IPS DF 4.7 (cell line): ENCODE data around the gene ANKS1B.
"Not testable (repeated sequence)": the region's sequence is repeated elsewhere in the genome, so short reads cannot be mapped to it uniquely, and the experiment has no call there.

Source experiments
- DNase-seq: peaks from one replicate; pipeline ENCODE4 v3.0.0-alpha.2; 2013; ENCODE audit warnings: low spot score; ENCODE audit errors: extremely low read depth

The ANKS1B gene

DNA sequence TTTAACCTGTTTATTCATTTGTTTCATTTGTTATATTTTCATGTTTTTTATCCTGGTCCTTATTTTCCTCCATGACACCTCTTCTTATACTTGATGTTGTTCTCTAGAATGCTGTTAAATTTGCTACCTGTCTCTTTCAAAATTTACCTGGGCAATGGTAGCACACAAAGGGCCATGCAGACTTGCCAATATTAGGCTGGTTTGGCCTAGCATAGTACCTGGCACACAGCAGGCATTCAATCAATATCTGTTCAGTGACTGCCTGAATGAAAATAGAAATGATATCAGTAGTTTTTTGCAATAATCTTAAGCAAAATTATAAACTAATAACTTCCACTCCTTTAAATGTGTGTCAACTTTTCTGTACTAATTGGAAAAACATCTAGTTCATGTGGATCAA is 1014.5 kb downstream of the ANKS1B start:
- DNase-seq: no peak

DNA sequence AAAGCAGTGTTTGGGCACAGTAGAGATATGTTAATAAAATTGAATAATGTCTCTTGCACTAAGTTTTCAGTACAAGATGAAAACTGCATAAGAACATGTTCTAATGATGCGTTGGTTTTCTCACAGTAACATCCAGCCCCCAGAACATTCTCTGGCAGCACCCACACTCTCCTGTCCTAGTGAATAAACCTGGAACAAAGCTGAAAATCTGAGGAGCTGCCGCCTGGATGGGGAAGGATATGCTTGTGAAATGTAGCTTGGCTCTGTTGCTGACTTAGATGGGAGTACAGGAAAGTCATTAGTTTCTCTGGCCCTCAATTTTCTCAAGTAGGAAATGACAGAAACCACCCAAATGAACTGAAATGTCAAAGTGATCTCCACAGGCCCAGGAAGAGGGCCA is 1015.8 kb downstream of the ANKS1B start:
- DNase-seq: no peak

DNA sequence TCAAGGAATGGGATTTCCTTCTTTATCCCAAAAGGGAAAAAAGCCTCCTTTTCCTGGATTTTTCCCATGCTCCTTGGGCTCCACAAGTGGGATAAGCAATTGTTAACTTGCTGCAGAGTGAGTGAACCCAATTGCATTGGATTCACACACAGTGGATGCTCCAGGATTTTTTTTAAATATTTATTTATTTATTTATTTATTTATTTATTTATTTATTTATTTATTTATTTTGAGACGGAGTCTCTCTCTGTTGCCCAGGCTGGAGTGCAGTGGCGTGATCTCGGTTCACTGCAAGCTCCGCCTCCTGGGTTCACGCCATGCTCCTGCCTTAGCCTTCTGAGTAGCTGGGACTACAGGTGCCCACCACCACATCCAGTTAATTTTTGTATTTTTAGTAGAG is 1027.6 kb downstream of the ANKS1B start:
- not testable (repeated sequence) for DNase-seq

GRCh38 chr12:98955284-98955683 is 1029.5 kb downstream of the ANKS1B start:
- DNase-seq: peak; percentile 44

- DNase-seq: no peak
Observed at GRCh38 chr12:98954506-98954905, 1030.2 kb downstream of the ANKS1B start.

DNA sequence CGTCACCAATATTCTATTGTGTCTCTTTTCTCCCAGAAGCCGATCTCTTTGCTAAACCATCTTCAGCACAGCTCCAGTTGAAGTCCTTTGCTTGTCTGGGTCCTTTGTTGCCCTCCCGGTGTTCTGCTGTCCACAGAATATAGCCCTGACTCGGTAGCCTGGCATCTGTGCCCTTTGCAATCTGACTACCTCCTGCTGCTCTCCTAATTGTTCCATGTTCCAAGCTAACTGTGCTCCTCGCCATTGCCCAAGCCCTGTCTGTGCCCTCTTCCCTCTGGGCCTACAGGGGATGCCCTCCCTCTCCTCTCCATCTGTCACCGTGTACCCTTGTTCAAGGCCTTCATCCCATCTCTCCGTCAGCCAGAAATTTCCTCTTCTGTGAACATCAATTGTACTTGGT is 1033.3 kb downstream of the ANKS1B start:
- no peak for DNase-seq

DNA sequence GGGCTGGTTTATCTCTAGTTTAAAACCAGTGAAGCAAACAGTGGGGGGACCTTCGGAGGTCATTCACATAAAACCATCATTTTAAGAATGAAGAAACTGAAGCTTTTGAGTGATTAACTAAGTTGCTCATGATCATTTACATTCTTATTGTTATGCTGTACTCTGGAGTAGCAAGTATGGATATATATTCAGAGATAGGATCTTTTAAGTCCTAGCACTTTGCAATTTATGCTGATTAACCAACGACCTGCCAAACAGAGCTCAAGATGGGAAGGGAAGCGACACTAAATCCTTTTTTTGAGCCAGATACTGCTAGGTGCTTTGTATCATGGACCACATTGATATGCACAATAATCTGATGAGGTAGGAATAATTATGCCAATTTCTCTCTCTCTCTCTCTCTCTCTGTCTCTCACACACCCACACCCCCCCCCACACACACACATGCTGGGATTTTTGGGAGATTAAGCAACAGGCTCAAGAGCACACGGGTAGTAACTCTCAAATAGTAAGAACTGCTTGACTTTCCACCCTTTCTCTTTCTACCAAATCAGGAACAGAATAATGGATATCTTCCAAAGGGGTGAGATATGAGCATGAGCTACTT is 1036.3 kb downstream of the ANKS1B start:
- DNase-seq: no peak

DNA sequence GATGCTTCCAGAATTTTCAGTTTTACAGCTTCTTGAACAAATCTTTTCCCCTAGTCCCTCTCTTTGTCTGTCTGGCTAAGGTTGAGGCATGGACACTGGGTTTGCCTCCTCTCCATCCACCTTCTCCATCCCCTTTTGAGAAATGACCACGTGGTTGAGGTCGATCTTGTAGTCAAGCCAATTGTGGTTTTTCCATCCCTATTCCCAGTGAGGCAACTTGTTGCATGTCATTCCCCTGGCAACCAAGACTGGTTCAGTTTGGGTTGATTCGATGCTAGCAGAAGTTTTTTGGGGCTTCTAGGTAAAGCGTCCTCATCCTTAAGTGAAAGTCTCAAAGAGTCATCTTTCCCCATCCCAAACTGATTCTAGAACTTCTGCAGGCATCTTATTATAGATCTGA is 1038.9 kb downstream of the ANKS1B start:
- DNase-seq: no peak

GRCh38 chr12:98939926-98940325 is 1044.8 kb downstream of the ANKS1B start:
- no peak for DNase-seq

DNA sequence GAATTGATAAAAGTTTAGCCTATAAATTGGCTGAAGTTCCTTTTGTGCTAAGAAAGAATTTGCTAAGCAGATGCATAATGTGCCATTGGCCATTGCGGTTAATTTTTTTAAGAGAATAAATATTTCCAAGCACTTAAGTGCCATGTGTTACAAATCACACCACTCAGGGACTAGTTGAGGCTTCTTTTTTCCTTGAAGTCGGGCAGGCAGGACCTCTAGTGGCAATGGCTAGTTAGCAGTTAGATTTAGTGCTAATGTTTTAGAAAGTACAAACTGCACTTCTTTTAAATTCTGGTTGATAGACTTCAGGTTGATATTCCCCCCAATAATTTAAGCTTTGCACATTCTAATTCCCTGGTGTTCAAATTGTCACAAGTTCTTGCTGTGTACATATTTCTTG is 1045.4 kb downstream of the ANKS1B start:
- DNase-seq: peak; percentile 25

DNA sequence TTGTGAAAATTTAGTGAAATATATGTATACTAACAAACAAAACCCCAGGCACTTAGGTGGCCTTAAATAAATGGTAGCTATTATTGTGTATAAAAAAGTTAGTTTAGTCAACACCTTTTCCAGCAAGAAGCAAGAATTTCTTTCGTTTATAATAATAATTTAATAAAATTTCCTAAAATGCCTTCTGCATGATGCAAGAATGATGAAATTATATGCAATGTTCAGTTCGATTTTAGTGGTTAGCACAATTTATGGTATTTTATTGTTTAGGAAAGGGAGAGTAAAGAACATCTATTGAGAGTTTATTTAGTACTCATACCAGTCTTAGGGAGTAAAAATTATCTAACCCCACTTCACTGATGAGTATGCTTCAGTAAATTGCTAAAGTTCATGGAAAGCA is 1048.9 kb downstream of the ANKS1B start:
- DNase-seq: no peak

DNA sequence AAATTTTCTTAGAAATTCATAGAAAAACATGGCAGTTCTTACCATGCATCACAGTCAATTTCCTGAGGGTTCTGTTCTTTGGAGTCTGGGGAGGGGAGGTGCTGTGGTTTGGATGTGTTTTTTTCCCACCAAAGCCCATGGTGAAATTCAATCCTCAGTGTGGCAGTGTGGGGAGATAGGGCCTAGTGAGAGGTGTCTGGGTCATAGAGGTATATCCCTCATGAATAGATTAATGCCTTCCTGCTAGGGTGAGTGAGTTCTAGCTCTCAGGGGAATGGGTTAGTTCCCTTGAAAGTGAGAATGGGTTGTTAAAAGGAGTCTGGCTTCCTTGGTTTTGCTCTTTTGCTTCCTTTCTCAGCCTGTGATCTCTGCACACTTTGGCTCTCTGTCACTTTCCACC is 1061.9 kb downstream of the ANKS1B start:
- DNase-seq: no peak

DNA sequence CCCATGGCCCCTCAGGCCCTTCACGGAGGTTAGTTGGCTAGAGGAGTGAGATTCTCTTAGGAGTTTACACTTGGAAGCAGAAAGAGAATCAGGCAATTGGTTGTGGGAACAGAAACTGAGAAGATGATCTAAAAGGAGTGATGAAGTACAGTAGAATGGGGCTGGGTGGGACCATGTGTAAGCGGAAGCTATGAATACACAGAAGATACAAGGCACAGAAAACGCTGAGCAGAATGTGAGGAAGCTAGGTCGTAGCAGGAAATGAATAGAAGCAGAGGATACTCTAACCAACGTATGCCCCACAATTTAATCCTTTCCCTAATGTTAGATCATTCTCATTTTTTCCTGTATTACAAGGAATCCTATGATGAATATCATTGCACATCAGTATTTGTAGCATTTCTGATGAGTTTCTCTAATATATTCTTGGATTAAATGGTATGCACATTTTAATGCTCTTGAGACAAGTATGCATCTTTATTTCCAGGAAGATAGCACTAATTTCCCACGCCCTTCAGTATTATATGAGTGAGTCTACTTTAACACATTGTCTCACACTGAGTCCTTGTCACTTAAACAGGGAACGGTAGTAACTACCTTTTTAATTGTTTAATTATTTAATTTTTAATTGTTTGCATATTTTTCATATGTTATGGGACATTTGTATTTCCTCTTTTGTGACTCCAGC is 1066.4 kb downstream of the ANKS1B start:
- no peak for DNase-seq

GRCh38 chr12:98916106-98916505 is 1068.6 kb downstream of the ANKS1B start:
- no peak for DNase-seq

- no peak for DNase-seq
Observed at GRCh38 chr12:98912401-98912974, 1072.2 kb downstream of the ANKS1B start.

- DNase-seq: no peak
Observed at GRCh38 chr12:98911396-98911795, 1073.3 kb downstream of the ANKS1B start.

DNA sequence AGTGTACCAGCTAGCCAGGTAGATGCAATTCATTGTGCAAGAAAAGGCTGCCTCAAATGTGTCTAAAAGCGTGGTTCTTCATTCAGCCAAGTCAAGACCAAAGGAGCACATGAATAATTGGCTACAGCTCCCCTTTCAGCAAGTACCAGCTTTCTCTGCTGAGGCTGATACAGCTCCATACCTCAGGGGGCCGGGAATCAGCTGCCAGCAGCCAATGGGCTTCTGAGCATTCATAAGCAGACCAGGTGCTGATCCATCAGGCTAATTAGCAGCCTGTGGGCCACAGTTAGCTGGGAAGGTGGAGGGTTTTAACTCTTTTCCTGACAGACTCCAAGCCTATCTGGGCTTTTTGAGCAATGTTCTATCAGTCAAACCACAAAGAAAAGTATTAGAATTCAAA is 1075.0 kb downstream of the ANKS1B start:
- no peak for DNase-seq

GRCh38 chr12:98908866-98909265 is 1075.9 kb downstream of the ANKS1B start:
- no peak for DNase-seq

- no peak for DNase-seq
Observed at GRCh38 chr12:98903875-98904274, 1080.9 kb downstream of the ANKS1B start.

DNA sequence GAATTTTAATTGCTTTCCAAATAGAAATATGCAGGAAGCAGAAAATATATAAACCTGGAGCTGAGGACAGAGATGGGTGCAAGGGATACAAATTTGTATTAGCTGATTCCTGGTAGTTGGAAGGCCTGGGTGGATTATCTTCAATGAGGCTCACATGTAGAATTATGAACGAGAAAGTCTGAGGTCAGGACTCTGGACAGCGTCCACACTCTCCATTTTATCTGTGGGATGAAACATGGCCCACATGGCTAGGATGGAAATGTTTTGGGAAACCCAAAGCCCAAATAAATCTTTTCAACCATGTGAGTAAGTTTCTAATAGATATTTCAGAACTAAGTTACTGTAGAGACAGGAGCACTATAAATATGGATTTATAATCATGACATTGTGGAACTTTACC is 1083.5 kb downstream of the ANKS1B start:
- no peak for DNase-seq

DNA sequence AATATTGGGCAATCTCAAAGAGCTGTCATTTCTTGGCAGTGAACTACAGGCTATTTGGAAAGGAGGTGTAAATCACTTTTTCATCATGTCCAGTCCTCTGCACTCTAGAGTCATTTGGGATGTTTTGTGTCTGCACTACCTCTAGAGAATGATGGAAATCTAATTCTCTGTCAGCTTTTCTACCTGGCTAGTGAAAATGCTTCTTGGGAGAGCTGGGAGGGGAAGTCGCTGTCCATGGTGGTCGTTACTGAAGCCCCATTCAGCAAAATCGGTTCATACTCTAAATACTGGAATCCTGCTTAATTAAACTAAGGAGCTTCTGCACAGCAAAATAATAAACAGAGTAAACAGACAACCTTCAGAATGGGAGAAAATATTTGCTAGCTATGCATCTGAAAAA is 1087.8 kb downstream of the ANKS1B start:
- no peak for DNase-seq

- DNase-seq: no peak
Observed at GRCh38 chr12:98895086-98895651, 1089.6 kb downstream of the ANKS1B start.
